Colonic mucosa (tissue), 4 donors: ENCODE data around the gene NOVA1. TPM values are rescaled to one million over a fixed set of nuclear protein-coding genes. Genes with fewer than 3 reads are reported as not detected.

Experiments
- DNase-seq: peaks from one replicate; pipeline ENCODE4 v3.0.0-alpha.2; 2020
- H3K27ac ChIP-seq: fragments of 200-600 bp; one replicate; pipeline ENCODE4 v1.8.0; 2021
- H3K27me3 ChIP-seq: fragments of 200-600 bp; one replicate; pipeline ENCODE4 v1.8.0; 2021
- H3K36me3 ChIP-seq: fragments of 200-600 bp; one replicate; pipeline ENCODE4 v1.8.0; 2021
- H3K4me1 ChIP-seq: fragments of 200-600 bp; one replicate; pipeline ENCODE4 v1.8.0; 2021; ENCODE audit warnings: mild to moderate bottlenecking
- H3K4me3 ChIP-seq: fragments of 200-600 bp; one replicate; pipeline ENCODE4 v1.8.0; 2021
- H3K9ac ChIP-seq, 2 donors: one replicate each; pipeline ENCODE4 v1.7.0; 2013; ENCODE audit warnings: control low read depth in 2 of 2, low read depth in 2 of 2, low read length in 2 of 2
- H3K9me3 ChIP-seq: fragments of 200-600 bp; one replicate; pipeline ENCODE4 v1.8.0; 2021
- intact Hi-C: fragments of 100-400 bp; cut with DNase I; formaldehyde crosslinking; loops from one replicate; pipeline ENCODE4 v1.14.1; 2022
- total RNA-seq, 2 donors: library from RNA; stranded (reverse); fragmentation: NEBNext Ultra II Directional in 1 of 2; extraction: Animal tissue kit (Norgen Biotek cat#: 25700) in 1 of 2; gene quantifications; one replicate each; pipeline ENCODE4 v1.2.1, GENCODE V29; 2021
- TF ChIP-seq, protein P1 (sequence below): fragments of 200-600 bp; IDR thresholded peaks from one replicate; pipeline ENCODE4 v1.8.0; 2022; ENCODE audit warnings: antibody characterized with exemption, mild to moderate bottlenecking
- donor health status: healthy.
- donor health status: DM: no; HTN: no; CAD: no.
- donor health status: DM: no; HTN: no; CAD: no.

The NOVA1 gene
- total RNA-seq, 2 donors from 2014 or later: 3.6 to 3.7 TPM

DNA sequence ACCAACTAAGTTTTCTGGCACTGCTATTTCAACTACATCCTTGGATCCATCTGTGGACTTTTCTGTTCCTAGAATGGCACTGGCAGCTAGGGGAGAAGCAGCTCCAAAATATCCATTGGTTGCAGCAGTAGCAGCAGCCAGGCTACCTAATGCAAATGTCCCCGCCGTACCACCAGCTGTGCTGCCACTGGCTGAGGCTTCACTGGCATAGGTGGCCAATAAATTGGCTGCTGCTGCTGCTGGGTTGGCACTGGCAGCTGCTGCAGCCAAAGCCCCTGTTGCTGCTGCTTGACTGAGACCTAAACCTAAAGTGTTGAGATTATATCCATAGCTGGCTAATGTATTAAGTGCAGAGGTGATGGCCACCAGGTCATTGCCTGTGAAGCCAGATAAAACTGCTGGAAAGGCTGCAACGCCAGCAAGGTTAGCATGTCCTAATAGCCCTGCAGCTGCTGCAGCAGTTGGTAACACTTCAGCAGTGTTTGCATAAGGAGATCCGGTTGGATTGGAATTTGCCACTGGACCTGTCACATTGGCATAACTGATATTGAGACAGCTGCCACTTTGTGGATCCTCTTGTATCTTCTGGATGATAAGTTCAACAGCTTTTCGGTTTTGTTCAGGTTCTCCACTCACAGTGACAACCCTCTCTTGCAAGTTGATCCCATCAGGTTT lies 149.5 kb downstream of the NOVA1 start:
- Histone ChIP-seq H3K27ac (no peak overlapping the region), H3K4me1 (no peaks in the 10 kb centered on the region), H3K9me3 (no peaks in the 10 kb centered on the region), H3K36me3 (no peaks in the 10 kb centered on the region), H3K9ac (no peak overlapping the region), H3K27me3 (no peaks in the 10 kb centered on the region), H3K4me3 (no peak overlapping the region)
- DNase-seq: no peak
- TF ChIP-seq, protein P1, sequence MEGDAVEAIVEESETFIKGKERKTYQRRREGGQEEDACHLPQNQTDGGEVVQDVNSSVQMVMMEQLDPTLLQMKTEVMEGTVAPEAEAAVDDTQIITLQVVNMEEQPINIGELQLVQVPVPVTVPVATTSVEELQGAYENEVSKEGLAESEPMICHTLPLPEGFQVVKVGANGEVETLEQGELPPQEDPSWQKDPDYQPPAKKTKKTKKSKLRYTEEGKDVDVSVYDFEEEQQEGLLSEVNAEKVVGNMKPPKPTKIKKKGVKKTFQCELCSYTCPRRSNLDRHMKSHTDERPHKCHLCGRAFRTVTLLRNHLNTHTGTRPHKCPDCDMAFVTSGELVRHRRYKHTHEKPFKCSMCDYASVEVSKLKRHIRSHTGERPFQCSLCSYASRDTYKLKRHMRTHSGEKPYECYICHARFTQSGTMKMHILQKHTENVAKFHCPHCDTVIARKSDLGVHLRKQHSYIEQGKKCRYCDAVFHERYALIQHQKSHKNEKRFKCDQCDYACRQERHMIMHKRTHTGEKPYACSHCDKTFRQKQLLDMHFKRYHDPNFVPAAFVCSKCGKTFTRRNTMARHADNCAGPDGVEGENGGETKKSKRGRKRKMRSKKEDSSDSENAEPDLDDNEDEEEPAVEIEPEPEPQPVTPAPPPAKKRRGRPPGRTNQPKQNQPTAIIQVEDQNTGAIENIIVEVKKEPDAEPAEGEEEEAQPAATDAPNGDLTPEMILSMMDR: no peak
- intact Hi-C loops: no loop called here

DNA sequence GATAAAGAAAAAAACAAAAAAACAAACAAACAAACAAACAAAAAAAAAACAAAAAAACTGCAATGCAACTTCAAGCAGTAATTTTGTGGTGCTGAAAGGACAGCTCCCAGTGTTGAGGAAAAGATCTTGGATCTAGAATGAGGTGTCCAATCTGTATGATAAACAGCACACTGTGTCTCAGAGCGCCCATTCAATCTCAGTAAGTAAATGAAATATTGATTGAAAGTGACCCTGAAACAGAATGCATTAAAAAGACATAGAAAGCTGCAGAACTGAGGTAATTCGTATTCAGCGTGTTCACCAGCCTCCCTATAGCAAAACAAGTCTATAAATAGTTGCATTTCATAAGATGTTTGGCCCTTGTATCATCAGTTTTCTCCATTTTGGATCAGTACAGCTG lies 153.0 kb downstream of the NOVA1 start:
- intact Hi-C loops: no loop called here
- Histone ChIP-seq H3K27ac (no peak overlapping the region), H3K36me3 (no peaks in the 10 kb centered on the region), H3K4me1 (no peaks in the 10 kb centered on the region), H3K9ac (no peak overlapping the region), H3K9me3 (no peaks in the 10 kb centered on the region), H3K27me3 (no peaks in the 10 kb centered on the region), H3K4me3 (no peak overlapping the region)
- TF ChIP-seq, protein P1: no peak
- DNase-seq: no peak

DNA sequence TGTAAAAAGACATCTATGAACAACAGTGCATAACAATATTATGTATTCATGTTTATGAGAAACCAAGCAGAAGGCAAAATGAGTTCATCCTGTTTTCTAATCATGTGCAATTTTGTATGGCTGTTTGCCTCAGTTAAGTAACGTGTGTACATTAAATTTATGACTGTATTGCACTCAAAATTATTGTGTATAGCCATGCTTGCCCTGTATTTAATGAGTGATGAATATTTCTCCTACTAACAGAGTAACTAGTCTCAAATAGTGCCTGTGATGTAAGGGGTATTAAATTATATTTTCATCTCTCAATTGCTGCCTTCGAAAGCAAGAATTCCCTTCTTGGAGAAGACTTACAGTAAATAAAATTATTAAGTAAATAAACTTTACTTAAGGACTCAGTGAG lies 154.2 kb downstream of the NOVA1 start:
- TF ChIP-seq, protein P1: no peak
- intact Hi-C loops: no loop called here
- Histone ChIP-seq H3K9me3 (no peaks in the 10 kb centered on the region), H3K4me1 (no peaks in the 10 kb centered on the region), H3K27me3 (no peaks in the 10 kb centered on the region), H3K27ac (no peak overlapping the region), H3K36me3 (no peaks in the 10 kb centered on the region), H3K4me3 (no peak overlapping the region), H3K9ac (no peak overlapping the region)
- no peak for DNase-seq

DNA sequence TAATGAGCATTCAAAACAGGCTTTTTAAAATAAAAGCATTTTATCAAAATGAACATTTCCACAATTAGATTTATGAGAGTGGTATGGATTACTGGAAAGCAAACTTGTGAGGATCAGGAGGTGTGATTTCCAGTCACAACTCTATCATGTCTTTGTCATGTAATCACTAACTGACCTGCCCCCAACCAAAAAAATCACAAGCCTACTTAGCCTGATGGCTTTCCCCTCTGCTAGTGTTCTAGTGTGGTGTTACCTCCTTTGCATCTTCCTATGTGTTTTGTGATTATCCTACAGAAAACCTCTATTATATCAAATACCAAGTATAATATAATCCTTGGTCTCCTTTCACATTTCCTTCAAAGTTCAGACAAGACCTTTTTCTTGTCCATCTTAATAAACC lies 168.6 kb downstream of the NOVA1 start:
- Histone ChIP-seq H3K36me3 (no peaks in the 10 kb centered on the region), H3K4me3 (no peak overlapping the region), H3K27me3 (no peaks in the 10 kb centered on the region), H3K9me3 (no peaks in the 10 kb centered on the region), H3K27ac (no peak overlapping the region), H3K4me1 (no peaks in the 10 kb centered on the region), H3K9ac (no peak overlapping the region)
- intact Hi-C loops: no loop called here
- TF ChIP-seq, protein P1: no peak
- no peak for DNase-seq

DNA sequence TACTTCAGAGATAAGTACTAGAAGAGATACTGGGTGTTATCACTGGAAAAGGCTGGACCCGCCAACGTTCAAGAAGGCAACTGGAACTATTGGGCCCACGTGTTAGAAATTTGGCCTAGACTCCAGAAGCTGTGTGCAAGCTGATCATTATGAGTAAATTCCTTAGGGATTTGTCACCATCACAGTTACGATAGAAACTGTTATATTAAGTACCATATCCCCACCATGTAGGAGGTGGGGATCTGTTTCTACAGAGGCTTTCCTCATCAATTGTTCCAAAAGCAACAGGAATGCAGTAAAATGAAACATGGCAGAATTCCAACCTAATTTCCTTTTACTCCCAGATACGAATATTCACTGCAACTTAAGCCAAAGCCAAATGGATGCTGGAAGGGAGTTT lies 170.7 kb downstream of the NOVA1 start:
- Histone ChIP-seq H3K4me1 (no peaks in the 10 kb centered on the region), H3K4me3 (no peak overlapping the region), H3K27me3 (no peaks in the 10 kb centered on the region), H3K9ac (no peak overlapping the region), H3K27ac (no peak overlapping the region), H3K36me3 (no peaks in the 10 kb centered on the region), H3K9me3 (no peaks in the 10 kb centered on the region)
- TF ChIP-seq, protein P1: no peak
- intact Hi-C loops: no loop called here
- no peak for DNase-seq
